Right atrium auricular region (tissue), 2 donors: ENCODE measurements around the gene ZBTB16. TPM values are rescaled to one million over a fixed set of nuclear protein-coding genes. Genes with fewer than 3 reads are reported as not detected.

Experiments
- DNase-seq: peaks from one replicate; pipeline ENCODE4 v3.0.0-alpha.2; 2019; ENCODE audit warnings: low spot score
- H3K27ac ChIP-seq, 2 donors: fragments of 200-600 bp; sonication (generic); 1 replicate in 1 of 2; 2 replicates in 1 of 2; pipeline ENCODE4 v1.5.1; 2016 to 2019
- H3K27me3 ChIP-seq, 2 donors: fragments of 200-600 bp; sonication (generic); one replicate each; pipeline versions ENCODE4 v1.5.1 to v1.6.0; 2017 to 2019
- H3K36me3 ChIP-seq: fragments of 200-600 bp; sonication (generic); one replicate; pipeline ENCODE4 v1.5.1; 2016
- H3K4me1 ChIP-seq, 2 donors: fragments of 200-600 bp; sonication (generic); one replicate each; pipeline versions ENCODE4 v1.5.1 to v1.6.0; 2017 to 2019
- H3K4me3 ChIP-seq, 2 donors: fragments of 200-600 bp; sonication (generic); 1 replicate in 1 of 2; 2 replicates in 1 of 2; pipeline ENCODE4 v1.5.1; 2017 to 2019; ENCODE audit warnings: mild to moderate bottlenecking in 1 of 2, moderate library complexity in 1 of 2
- H3K9me3 ChIP-seq, 2 donors: fragments of 200-600 bp; sonication (generic); one replicate each; pipeline ENCODE4 v1.5.1; 2019
- total RNA-seq, 2 donors: library from RNA; depleted of rRNA; stranded (reverse); fragments of >200 nt; gene quantifications; one replicate each; pipeline ENCODE4 v1.1.0, GENCODE V29; 2016
- TF ChIP-seq, protein P1 (sequence below), 2 donors: fragments of 200-600 bp; sonication (generic); IDR thresholded peaks; one replicate each; pipeline ENCODE4 v1.5.1; 2019; ENCODE audit warnings: antibody characterized with exemption in 2 of 2

Gene ZBTB16
- total RNA-seq, 2 donors from 2014 or later, result 65.5 to 101 TPM

DNA sequence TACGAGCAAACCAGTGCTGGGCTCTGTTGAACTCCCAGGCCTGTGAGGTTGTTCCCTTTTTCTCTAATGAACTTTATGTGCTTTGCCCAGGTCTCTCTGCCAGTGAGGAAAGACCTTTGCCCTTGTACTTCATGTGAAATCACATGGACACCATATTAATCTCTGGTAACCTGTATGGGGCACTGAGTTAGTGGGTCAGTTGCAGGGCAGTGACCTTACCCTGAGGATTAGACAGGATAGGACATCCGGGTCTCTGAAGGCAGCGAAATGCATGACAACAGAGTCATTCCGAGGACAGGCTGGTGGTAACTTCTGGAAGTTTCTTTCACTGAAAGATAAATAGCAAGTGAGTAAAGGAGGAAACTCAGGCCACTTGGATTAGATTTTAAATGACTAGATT lies 93.7 kb downstream of the ZBTB16 start:
- DNase-seq, result no peak
- no peak overlapping the region for H3K4me3 ChIP-seq
- H3K4me1 ChIP-seq, result peaks cover 0 to 99% of the 10 kb centered on the region in 2 donors
- no peaks in the 10 kb centered on the region for H3K27me3 ChIP-seq
- no peaks in the 10 kb centered on the region for H3K9me3 ChIP-seq
- TF ChIP-seq, protein P1, sequence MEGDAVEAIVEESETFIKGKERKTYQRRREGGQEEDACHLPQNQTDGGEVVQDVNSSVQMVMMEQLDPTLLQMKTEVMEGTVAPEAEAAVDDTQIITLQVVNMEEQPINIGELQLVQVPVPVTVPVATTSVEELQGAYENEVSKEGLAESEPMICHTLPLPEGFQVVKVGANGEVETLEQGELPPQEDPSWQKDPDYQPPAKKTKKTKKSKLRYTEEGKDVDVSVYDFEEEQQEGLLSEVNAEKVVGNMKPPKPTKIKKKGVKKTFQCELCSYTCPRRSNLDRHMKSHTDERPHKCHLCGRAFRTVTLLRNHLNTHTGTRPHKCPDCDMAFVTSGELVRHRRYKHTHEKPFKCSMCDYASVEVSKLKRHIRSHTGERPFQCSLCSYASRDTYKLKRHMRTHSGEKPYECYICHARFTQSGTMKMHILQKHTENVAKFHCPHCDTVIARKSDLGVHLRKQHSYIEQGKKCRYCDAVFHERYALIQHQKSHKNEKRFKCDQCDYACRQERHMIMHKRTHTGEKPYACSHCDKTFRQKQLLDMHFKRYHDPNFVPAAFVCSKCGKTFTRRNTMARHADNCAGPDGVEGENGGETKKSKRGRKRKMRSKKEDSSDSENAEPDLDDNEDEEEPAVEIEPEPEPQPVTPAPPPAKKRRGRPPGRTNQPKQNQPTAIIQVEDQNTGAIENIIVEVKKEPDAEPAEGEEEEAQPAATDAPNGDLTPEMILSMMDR (IDR thresholded peaks at IDR 0.05), result no peak
- peaks cover 26% of the 10 kb centered on the region for H3K36me3 ChIP-seq
- H3K27ac ChIP-seq, result peak overlapping the region; percentile 99

DNA sequence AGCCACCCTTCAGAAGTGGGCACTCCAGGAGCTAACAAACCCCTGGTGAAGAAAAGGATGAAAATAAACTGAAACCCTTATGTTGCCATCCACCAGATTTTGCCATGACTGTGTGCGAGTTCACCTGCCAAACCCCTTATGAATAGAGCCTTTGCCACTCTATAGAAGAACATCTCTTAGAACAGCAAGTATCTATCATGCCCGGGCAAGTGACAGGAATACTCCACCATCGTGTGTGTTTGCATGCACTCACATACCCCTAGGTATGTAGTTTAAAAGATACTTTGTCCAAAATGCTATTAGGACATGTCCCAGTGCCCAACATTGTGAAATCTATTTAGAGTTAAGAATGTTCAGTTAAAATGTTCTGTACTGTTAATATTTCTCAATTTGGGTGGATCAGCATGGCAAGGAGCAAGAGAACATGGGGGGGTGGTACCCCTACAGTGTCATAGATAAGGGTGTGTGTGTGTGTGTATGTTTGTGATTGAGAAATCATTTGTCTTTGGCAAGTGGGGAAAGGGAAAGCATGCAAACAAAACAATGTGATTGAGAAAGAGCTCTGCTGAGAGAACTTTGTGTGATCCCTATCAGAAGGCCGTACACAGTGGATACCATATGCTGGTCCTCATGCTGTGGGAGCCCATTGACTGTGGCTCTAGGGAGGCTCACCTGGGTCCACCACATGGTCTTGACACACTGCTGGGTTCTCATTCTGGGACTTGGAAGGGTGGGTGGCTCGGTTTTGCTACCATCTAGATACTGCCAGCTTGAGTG lies 94.9 kb downstream of the ZBTB16 start:
- H3K27me3 ChIP-seq, result no peaks in the 10 kb centered on the region
- peak; percentile 86 for DNase-seq
- H3K27ac ChIP-seq, result peak overlapping the region; percentile 99
- TF ChIP-seq, protein P1 (IDR thresholded peaks at IDR 0.05), result no peak
- H3K9me3 ChIP-seq, result no peaks in the 10 kb centered on the region
- H3K4me3 ChIP-seq, result no peak overlapping the region
- H3K4me1 ChIP-seq, result peaks cover 0 to 100% of the 10 kb centered on the region in 2 donors
- peaks cover 33% of the 10 kb centered on the region for H3K36me3 ChIP-seq

DNA sequence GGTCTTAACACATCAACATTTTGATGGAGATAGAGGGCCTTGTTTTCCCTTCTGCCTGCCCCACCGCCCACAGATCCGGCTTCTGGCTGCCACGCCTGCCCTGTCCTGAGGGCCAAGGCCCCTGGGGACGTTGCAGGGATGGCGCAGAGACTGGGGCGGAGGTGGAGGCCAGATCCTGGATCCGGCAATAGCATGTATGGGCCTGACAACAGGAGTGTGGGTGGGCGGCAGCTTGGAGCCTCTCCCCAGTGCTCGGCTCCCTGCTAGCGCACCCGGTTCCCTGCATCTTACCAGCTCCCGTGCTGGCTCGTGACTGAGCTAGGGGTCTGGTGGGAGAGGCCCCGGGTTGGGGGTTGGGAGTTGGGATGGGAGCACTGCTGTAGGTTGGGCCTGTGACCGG lies 95.6 kb downstream of the ZBTB16 start:
- TF ChIP-seq, protein P1 (IDR thresholded peaks at IDR 0.05), result no peak
- no peak for DNase-seq
- Histone ChIP-seq H3K27ac (peak overlapping the region; percentile 99), H3K36me3 (peaks cover 33% of the 10 kb centered on the region), H3K27me3 (no peaks in the 10 kb centered on the region), H3K4me3 (no peak overlapping the region), H3K9me3 (no peaks in the 10 kb centered on the region), H3K4me1 (peaks cover 0 to 98% of the 10 kb centered on the region in 2 donors)

DNA sequence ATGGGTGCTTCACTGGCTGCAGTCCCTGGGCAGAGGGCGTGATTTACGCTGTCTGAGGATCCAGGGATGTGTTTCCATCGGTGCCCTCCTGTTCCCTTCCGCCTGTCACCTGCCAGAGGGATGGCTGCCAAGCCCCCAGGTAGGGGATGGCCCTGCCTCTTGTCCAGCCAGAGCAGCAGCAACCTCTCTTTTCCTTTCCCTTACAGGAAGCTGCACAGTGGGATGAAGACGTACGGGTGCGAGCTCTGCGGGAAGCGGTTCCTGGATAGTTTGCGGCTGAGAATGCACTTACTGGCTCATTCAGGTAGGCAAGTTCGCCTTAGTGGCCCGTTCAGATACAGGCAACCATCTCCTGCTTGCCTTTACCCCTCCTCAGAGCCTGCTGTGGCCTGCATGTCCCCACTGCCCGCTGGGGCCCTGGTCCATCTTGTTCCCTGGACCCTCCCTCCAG lies 96.6 kb downstream of the ZBTB16 start:
- no peaks in the 10 kb centered on the region for H3K27me3 ChIP-seq
- TF ChIP-seq, protein P1 (IDR thresholded peaks at IDR 0.05), result no peak
- H3K4me1 ChIP-seq, result peaks cover 0 to 98% of the 10 kb centered on the region in 2 donors
- H3K9me3 ChIP-seq, result no peaks in the 10 kb centered on the region
- peak overlapping the region; percentile 99 for H3K27ac ChIP-seq
- no peak overlapping the region for H3K4me3 ChIP-seq
- no peak for DNase-seq
- peaks cover 33% of the 10 kb centered on the region for H3K36me3 ChIP-seq

DNA sequence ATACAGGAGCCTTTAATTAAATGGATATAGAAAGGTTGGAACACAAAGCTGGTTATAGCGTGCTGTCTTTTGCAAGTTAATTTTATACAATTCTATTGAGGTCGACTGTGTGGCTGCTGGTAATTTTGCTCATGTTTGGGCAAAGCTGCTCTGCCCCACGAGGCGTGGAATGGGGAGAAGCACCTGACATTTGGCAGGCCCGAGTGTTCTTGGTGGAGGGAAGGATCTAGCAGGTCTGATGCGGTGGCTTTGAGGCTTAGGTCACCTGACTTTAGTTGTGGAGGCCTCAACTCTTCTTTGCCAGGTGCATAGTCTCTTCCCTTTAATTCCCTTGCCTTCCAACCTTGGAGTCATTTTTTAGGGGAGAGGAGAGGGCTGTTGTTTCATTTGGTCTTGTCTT lies 97.3 kb downstream of the ZBTB16 start:
- TF ChIP-seq, protein P1 (IDR thresholded peaks at IDR 0.05), result no peak
- H3K27ac ChIP-seq, result peak overlapping the region; percentile 99
- H3K4me3 ChIP-seq, result no peak overlapping the region
- no peaks in the 10 kb centered on the region for H3K9me3 ChIP-seq
- H3K27me3 ChIP-seq, result no peaks in the 10 kb centered on the region
- peaks cover 0 to 98% of the 10 kb centered on the region in 2 donors for H3K4me1 ChIP-seq
- peaks cover 33% of the 10 kb centered on the region for H3K36me3 ChIP-seq
- DNase-seq, result no peak
